IPS-18c (cell line): ENCODE results near the gene TEX19.
A peak's percentile ranks its signal among the peaks of the same experiment; 100 is the strongest.
"Not testable (repeated sequence)": the region's sequence is repeated elsewhere in the genome, so short reads cannot be mapped to it uniquely, and the experiment has no call there.

Experiments
- H3K4me3 ChIP-seq: 2 replicates; pipeline ENCODE4 v1.7.0; 2013; ENCODE audit warnings: low read depth, mild to moderate bottlenecking, low read length, moderate library complexity; ENCODE audit not compliant: insufficient read depth
- H3K9me3 ChIP-seq: one replicate; pipeline ENCODE4 v1.6.1; 2013; ENCODE audit warnings: mild to moderate bottlenecking, low read length, moderate library complexity; ENCODE audit not compliant: control insufficient read depth, insufficient read depth

Gene TEX19

GRCh38 chr17:82367724-82368524 lies 8.9 kb downstream of the TEX19 start:
- no peaks in the 10 kb centered on the region for H3K9me3 ChIP-seq
- no peak overlapping the region for H3K4me3 ChIP-seq

GRCh38 chr17:82369211-82369610 lies 10.2 kb downstream of the TEX19 start:
- no peaks in the 10 kb centered on the region for H3K9me3 ChIP-seq
- H3K4me3 ChIP-seq, result no peak overlapping the region

GRCh38 chr17:82370471-82371332 lies 11.7 kb downstream of the TEX19 start:
- no peaks in the 10 kb centered on the region for H3K9me3 ChIP-seq
- 0 out of 2 replicates have a peak overlapping the region, but pooled peaks have one; percentile 47 for H3K4me3 ChIP-seq

- peak within 1 kb of the TSS; percentile 47 for H3K4me3 ChIP-seq
- peaks cover 2% of the 10 kb centered on the region for H3K9me3 ChIP-seq
These were observed 12.5 kb downstream of the TEX19 start, which contains the start of gene UTS2R for GRCh38 chr17:82371333-82372248. TSS of gene UTS2R (plus strand) at chr17:82371765. CDS start at chr17:82374325, 2,560 bp downstream.

- Histone ChIP-seq H3K4me3 (peak overlapping the region; percentile 47; the same call in 1 of the 2 replicates), H3K9me3 (peaks cover 2% of the 10 kb centered on the region)
These were observed 13.4 kb downstream of the TEX19 start for GRCh38 chr17:82372249-82373071.

- not testable (repeated sequence) for H3K4me3 ChIP-seq, H3K9me3 ChIP-seq
These were observed 14.0 kb downstream of the TEX19 start for GRCh38 chr17:82373072-82373452.

GRCh38 chr17:82373731-82374625 lies 14.9 kb downstream of the TEX19 start:
- H3K4me3 ChIP-seq, result no peak overlapping the region

GRCh38 chr17:82374626-82375331 lies 15.7 kb downstream of the TEX19 start:
- Histone ChIP-seq H3K4me3 (no peak overlapping the region), H3K9me3 (peaks cover 2% of the 10 kb centered on the region)

More at GRCh38 chr17:82373731-82374625, 14.9 kb downstream of the TEX19 start:
- H3K9me3 ChIP-seq, result peaks cover 2% of the 10 kb centered on the region

- Histone ChIP-seq H3K9me3 (peaks cover 2% of the 10 kb centered on the region), H3K4me3 (no peak overlapping the region)
These were observed 16.5 kb downstream of the TEX19 start for GRCh38 chr17:82375359-82376041.

- H3K9me3 ChIP-seq, result peaks cover 2% of the 10 kb centered on the region
- no peak overlapping the region for H3K4me3 ChIP-seq
These were observed 17.1 kb downstream of the TEX19 start for GRCh38 chr17:82376042-82376730.

GRCh38 chr17:82377294-82377693 lies 18.2 kb downstream of the TEX19 start:
- H3K4me3 ChIP-seq, H3K9me3 ChIP-seq: not testable (repeated sequence)

GRCh38 chr17:82377924-82378740 lies 19.1 kb downstream of the TEX19 start:
- Histone ChIP-seq H3K4me3 (no peak overlapping the region), H3K9me3 (peaks cover 2% of the 10 kb centered on the region)

- no peak overlapping the region for H3K4me3 ChIP-seq
- peaks cover 2% of the 10 kb centered on the region for H3K9me3 ChIP-seq
These were observed 19.6 kb downstream of the TEX19 start for GRCh38 chr17:82378741-82379021.
